Measurements from ENCODE around the gene ABCA2. TPM values are rescaled to one million over a fixed set of nuclear protein-coding genes. Genes with fewer than 3 reads are reported as not detected.

Gene ABCA2
- total RNA-seq, 1 donor from 2014 or later, result 26.4 TPM

DNA sequence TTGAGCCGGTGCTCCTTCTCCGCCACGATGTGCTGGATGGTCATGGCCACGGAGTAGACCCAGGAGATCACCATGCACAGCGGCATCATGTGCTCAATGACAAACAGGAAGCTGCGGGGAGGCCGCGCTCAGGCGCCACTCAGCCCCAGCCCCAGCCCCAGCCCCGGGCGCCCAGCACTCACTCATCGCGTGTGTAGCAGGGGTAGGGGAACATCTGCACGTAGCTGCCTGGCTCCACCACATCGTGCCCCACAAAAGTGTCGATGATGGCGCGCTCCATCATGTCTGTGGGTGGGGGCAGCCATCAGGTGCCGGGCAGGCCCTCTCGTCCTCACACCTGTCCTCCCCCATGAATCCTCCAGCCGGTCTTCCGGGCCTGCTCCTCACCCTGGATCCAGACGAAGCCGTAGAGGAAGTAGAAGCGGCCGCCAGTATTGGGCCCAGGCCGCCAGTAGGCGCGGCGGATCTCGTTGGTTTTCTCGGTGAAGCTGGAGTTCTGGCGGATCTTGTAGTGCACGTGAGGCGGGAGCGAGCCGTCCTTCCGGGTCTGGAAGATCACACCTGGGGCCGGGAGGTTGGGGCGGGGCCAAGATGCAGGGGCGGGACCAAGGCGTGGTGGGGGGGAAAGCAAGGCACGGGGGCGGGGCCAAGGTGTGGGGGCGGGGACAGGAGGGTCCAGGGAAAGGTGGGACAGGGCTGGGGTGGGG, 10.1 kb downstream of the ABCA2 start:
- Mint-ChIP-seq H3K4me3 (ENCODE audit: low read depth) (no peak overlapping the region), H3K36me3 (ENCODE audit: insufficient read depth) (peaks cover 1% of the 10 kb centered on the region), H3K4me1 (ENCODE audit: low read depth) (no peaks in the 10 kb centered on the region), H3K27ac (no peak overlapping the region), H3K9me3 (ENCODE audit: low read depth) (no peaks in the 10 kb centered on the region), H3K27me3 (no peaks in the 10 kb centered on the region)
- DNase-seq (ENCODE audit: low spot score, unreplicated experiment), result no peak
- TF ChIP-seq, protein P1, sequence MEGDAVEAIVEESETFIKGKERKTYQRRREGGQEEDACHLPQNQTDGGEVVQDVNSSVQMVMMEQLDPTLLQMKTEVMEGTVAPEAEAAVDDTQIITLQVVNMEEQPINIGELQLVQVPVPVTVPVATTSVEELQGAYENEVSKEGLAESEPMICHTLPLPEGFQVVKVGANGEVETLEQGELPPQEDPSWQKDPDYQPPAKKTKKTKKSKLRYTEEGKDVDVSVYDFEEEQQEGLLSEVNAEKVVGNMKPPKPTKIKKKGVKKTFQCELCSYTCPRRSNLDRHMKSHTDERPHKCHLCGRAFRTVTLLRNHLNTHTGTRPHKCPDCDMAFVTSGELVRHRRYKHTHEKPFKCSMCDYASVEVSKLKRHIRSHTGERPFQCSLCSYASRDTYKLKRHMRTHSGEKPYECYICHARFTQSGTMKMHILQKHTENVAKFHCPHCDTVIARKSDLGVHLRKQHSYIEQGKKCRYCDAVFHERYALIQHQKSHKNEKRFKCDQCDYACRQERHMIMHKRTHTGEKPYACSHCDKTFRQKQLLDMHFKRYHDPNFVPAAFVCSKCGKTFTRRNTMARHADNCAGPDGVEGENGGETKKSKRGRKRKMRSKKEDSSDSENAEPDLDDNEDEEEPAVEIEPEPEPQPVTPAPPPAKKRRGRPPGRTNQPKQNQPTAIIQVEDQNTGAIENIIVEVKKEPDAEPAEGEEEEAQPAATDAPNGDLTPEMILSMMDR (IDR thresholded peaks at IDR 0.05; ENCODE audit: unreplicated experiment), result no peak

GRCh38 chr9:137017071-137017470, 11.0 kb downstream of the ABCA2 start:
- TF ChIP-seq, protein P1 (IDR thresholded peaks at IDR 0.05; ENCODE audit: unreplicated experiment), result no peak
- H3K27me3 Mint-ChIP-seq, result no peaks in the 10 kb centered on the region
- no peak overlapping the region for H3K27ac Mint-ChIP-seq
- no peaks in the 10 kb centered on the region for H3K4me1 Mint-ChIP-seq (ENCODE audit: low read depth)
- no peak for DNase-seq (ENCODE audit: low spot score, unreplicated experiment)
- no peak overlapping the region for H3K4me3 Mint-ChIP-seq (ENCODE audit: low read depth)
- H3K9me3 Mint-ChIP-seq (ENCODE audit: low read depth), result no peaks in the 10 kb centered on the region
- peaks cover 1% of the 10 kb centered on the region for H3K36me3 Mint-ChIP-seq (ENCODE audit: insufficient read depth)

GRCh38 chr9:137016436-137016835, 11.6 kb downstream of the ABCA2 start:
- DNase-seq (ENCODE audit: low spot score, unreplicated experiment), result no peak
- Mint-ChIP-seq H3K9me3 (ENCODE audit: low read depth) (no peaks in the 10 kb centered on the region), H3K27ac (no peak overlapping the region), H3K4me1 (ENCODE audit: low read depth) (no peaks in the 10 kb centered on the region), H3K4me3 (ENCODE audit: low read depth) (no peak overlapping the region), H3K27me3 (no peaks in the 10 kb centered on the region), H3K36me3 (ENCODE audit: insufficient read depth) (peaks cover 1% of the 10 kb centered on the region)
- TF ChIP-seq, protein P1 (IDR thresholded peaks at IDR 0.05; ENCODE audit: unreplicated experiment), result no peak

GRCh38 chr9:137015976-137016375, 12.1 kb downstream of the ABCA2 start:
- Mint-ChIP-seq H3K27me3 (no peaks in the 10 kb centered on the region), H3K27ac (no peak overlapping the region), H3K4me3 (ENCODE audit: low read depth) (no peak overlapping the region), H3K36me3 (ENCODE audit: insufficient read depth) (peaks cover 1% of the 10 kb centered on the region), H3K4me1 (ENCODE audit: low read depth) (no peaks in the 10 kb centered on the region), H3K9me3 (ENCODE audit: low read depth) (no peaks in the 10 kb centered on the region)
- TF ChIP-seq, protein P1 (IDR thresholded peaks at IDR 0.05; ENCODE audit: unreplicated experiment), result no peak
- DNase-seq (ENCODE audit: low spot score, unreplicated experiment), result no peak

DNA sequence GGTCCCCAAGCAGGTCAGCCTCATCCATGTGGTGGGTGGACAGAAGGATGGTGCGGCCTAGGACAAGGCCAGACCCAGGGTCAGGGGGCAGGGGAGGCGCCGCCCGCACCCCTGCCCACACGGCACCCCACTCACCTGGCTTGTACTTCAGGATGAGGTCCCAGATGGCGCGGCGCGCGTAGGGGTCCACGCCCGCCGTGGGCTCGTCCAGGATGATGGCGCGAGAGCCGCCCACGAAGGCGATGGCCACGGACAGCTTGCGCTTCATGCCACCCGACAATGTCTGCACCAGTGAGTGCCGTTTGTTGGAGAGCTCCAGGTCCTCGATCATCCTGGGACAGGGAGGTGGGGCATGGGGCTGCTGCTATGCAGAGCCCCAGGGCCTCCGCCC, 12.5 kb downstream of the ABCA2 start:
- H3K27me3 Mint-ChIP-seq, result no peaks in the 10 kb centered on the region
- H3K4me3 Mint-ChIP-seq (ENCODE audit: low read depth), result no peak overlapping the region
- no peak for DNase-seq (ENCODE audit: low spot score, unreplicated experiment)
- peaks cover 1% of the 10 kb centered on the region for H3K36me3 Mint-ChIP-seq (ENCODE audit: insufficient read depth)
- H3K9me3 Mint-ChIP-seq (ENCODE audit: low read depth), result no peaks in the 10 kb centered on the region
- no peaks in the 10 kb centered on the region for H3K4me1 Mint-ChIP-seq (ENCODE audit: low read depth)
- H3K27ac Mint-ChIP-seq, result no peak overlapping the region
- TF ChIP-seq, protein P1 (IDR thresholded peaks at IDR 0.05; ENCODE audit: unreplicated experiment), result no peak
